ENCODE measurements around the gene C20orf173.
A peak's percentile ranks its signal among the peaks of the same experiment; 100 is the strongest.
"Not testable (repeated sequence)": the region's sequence is repeated elsewhere in the genome, so short reads cannot be mapped to it uniquely, and the experiment has no call there.

C20orf173 gene

DNA sequence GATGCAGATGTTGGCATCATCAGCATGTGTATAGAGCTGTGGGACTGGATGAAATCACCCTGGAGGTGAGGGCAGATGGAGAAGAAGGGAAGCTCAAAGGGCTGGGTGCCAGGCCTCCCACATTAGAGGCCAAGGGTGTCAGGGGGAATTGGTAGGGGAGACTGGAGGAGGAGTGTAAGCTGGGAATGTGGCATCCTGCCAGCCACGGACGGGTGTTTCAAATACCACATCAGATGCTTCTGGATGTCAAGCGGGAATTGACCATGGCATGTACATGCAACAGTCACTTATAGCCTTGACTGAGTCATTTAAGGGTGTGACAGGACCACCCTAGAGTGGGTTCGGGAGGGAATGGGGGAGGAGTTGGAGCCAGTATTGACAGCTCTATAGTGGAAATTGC, 22.1 kb upstream of the C20orf173 start:
- DNase-seq: no peak
- intact Hi-C loops (cut with DNase I): no loop called here

DNA sequence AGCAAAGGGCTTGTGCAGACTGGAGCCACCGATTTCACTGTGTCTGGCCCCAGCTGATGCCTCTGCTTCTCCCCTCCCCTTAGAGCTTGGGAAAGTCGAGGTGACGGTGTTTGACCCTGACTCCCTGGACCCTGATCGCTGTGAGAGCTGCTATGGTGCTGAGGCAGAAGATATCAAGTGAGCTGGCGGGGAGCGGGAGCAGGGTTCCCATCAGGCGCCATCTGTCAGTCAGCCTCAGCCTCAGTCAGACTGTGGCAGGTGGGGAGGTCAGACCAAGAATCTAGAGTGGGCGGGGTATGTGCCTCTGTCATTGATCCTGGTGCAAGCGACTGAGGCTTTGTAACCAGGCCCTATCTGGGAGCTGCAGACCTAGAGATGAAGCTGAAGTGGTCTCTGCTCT, 17.9 kb upstream of the C20orf173 start:
- intact Hi-C loops (cut with DNase I): no loop called here
- DNase-seq: no peak

DNA sequence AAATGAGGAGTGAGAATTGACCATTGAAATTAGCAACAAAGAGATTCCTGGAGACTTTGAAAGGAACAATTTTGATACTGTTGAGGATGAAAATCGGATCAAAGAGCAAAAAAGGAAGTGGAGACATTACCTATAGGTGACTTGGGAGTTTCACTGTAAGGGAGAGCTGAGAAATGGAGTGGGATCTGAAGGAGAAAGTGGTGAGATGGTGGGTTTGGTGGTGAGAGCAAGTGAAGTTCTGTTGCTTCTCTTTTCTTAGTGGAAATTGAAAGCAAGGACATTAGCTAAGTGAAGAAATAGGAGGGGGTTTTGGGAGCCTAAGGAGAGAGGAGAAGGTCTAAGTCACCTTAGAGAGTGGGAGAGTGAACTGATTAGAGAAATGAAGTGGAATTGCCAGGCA, 16.7 kb upstream of the C20orf173 start:
- intact Hi-C loops (cut with DNase I): no loop called here
- no peak for DNase-seq

DNA sequence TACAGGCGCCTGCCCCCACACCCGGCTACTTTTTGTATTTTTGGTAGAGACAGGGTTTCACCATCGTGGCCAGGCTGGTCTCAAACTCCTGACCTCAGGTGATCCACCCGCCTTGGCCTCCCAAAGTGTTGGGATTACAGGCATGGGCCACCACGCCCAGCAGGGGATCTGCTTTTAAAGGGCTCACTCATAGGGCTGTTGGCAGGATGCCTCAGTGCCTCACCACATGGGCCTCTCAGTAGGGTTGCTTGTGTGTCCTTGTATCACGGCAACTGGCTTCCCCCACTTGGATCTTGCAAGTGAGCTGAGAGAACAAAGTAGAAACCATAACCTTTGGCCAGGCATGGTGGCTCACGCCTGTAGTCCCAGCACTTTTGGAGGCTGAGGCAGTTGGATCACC, 15.5 kb upstream of the C20orf173 start:
- DNase-seq: peak in 1 of 10 donors; percentile 64
- intact Hi-C loops (cut with DNase I): loop anchor here (5.0 kb wide), 1 partner anchor 117 kb away; the partner anchor contains the start of genes CPNE1 and RBM12

DNA sequence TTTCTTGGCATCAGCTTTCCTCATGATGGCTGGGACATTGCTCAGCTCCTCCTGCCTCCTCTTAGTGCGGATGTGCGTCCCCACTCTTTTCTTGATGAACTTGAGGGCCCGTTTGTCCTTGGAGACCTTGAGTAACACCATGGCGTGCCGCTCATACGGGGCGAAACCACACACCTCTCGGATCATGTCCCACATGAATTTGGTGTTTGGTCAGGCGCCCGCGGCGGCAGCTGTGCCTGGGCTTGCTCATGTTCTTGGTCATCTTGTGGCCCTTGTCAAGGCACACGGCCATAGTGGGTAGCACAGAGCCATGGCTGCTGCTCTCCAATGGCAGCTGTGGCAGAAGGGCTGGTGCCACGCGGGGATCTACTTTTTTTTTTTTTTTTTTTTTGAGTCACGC, 15.0 kb upstream of the C20orf173 start:
- intact Hi-C loops (cut with DNase I): loop anchor here (5.0 kb wide), 1 partner anchor 118 kb away; the partner anchor contains the start of genes CPNE1 and RBM12
- DNase-seq: peak in 1 of 10 donors; percentile 82

DNA sequence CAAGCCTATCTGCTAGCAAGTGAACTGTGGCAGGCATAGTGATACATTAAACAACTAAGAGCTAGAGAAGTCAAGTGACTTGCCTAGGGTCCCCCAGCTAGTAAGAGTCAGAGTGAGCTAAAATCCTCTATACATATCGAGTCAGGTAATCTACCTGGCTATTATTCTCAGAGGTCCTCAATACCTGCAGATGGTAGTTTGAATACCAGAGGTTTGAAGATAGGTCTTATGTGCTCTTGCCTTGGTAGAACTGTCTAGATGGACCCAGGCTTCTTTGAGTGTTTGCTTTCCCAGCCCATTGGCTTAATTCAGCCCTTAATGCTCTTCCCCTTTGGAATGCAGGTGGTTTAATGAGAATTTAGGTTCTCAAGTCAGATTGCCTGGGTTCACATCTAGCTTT, 13.5 kb upstream of the C20orf173 start:
- DNase-seq: no peak
- intact Hi-C loops (cut with DNase I): loop anchor here (5.0 kb wide), 1 partner anchor 119 kb away; the partner anchor contains the start of genes CPNE1 and RBM12

DNA sequence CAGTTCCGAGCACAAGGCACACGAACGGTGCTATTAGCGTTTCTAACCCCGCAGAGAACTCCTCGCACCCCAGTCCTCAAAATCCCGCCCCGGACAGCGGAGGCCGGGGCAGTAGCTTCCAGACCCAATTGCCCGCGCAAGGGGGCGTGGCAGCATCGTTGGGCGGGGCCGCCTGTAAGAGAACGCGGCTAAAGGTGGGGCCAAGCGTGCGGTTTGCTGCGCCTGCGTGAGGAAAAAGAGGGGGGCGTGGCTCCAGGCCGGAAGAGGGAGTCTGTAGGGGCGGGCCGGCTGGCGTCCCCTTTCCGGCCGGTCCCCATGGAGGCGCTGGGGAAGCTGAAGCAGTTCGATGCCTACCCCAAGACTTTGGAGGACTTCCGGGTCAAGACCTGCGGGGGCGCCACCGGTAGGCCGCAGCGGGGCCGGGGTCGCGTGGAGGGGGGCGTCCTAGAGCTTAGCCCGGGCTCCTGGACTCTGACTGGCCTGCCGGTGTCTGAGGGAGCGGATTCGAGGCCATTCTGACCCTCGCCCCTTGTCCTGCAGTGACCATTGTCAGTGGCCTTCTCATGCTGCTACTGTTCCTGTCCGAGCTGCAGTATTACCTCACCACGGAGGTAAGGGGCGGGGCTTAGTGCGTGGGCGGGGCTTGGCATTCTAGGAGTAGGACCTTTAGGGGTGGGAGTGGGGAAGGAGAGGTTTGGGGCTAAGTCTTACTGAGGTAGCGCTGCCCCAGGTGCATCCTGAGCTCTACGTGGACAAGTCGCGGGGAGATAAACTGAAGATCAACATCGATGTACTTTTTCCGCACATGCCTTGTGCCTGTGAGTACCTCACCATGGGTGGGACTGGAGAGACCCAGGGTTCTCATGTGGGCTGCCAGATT, 12.6 kb upstream of the C20orf173 start, which contains the start of gene ERGIC3:
ERGIC3 (plus strand) TSS at position 296 of the 880 bp plus-strand sequence; CDS start at position 316, 20 bp downstream.
- intact Hi-C loops (cut with DNase I): loop anchor here (5.0 kb wide), 1 partner anchor 120 kb away; the partner anchor contains the start of genes CPNE1 and RBM12
- peak; percentile 90 to 99 (median 95) for DNase-seq

DNA sequence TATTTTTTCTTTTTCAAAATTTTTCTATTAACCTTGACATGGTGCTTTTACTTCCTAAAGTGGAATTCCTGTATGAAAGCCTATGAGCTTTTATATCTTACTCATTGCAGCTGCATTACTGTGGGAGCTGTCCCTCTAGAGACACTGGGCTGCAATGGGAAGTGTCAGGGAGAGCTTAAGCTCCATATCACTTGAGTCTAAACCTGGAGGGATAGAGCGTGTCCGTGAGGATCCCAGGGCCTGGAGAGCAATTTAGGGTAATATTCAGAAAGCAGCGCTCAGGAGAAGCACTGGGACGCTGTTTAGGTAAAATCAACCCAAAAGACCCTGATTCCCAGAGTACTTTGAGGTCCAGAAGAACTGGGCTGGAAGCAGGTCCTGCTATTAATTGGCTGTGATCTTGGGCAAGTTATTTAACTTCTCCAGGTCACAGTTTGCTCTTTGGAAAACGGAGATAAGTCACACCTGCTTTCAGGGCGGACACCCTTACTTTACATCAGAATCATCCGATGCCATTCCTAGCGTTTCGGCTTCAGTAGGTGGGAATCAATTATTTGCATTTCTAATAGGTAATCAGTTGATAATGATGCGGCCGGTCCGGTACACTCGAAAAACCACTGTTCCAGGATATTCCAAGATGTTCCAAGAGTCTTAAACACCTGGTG, 11.8 kb upstream of the C20orf173 start:
- intact Hi-C loops (cut with DNase I): loop anchor here (5.0 kb wide), 1 partner anchor 121 kb away; the partner anchor contains the start of genes CPNE1 and RBM12
- no peak for DNase-seq

DNA sequence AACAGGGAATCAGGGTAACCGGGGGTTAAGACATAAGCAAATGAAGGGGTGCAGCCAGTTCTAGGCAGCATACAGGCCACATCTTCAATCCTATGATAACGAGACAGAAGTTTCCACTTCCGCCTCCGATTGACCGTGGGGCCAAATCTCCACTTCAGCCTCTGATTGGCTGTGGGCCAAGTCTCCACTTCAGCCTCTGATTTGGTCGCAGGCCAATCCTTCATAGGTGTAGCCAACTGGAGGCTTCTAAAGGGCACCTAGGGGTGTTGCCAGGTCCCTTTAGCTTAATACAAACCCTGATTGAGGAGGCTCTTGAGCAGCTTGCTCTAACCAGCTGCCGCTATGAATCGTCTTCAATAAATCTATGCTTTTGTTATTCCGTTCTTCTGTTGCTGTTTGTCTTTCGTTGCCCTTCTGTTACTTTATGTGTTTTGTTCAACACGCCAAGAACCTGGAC, 10.3 kb upstream of the C20orf173 start:
- DNase-seq: peak in 1 of 10 donors; percentile 48
- intact Hi-C loops (cut with DNase I): loop anchor here (5.0 kb wide), 1 partner anchor 123 kb away; the partner anchor contains the start of genes CPNE1 and RBM12

DNA sequence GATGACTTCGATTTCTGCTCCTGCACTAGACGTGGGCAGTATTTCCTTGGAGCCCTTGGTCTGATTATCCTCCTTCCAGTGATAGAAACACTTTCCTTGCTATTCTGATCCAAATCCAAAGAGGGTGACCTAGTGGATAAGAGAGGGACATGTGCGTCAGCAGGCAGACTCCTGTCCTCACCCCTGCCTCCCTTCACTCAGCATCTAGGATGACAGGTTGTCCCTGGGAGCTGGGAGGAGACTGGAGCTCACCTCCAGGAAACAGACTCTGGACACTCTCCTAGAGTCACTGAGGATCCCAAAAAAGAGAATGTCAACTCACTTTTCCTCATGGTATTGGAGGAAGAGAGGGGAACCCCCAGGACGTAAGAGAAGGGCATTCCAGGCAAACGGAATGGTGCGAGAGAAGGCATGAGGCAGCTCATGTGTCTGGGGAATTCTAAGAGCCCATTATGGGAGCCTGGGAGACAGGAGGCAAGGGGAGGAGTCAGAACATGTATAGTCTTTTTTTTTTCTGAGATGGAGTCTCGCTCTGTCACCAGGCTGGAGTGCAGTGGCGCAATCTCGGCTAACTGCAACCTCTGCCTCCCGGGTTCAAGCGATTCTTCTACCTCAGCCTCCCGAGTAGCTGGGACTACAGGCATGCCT, 2.2 kb downstream of the C20orf173 start:
- intact Hi-C loops (cut with DNase I): no loop called here
- peak in 2 of 10 donors; percentile 5 to 28 for DNase-seq

DNA sequence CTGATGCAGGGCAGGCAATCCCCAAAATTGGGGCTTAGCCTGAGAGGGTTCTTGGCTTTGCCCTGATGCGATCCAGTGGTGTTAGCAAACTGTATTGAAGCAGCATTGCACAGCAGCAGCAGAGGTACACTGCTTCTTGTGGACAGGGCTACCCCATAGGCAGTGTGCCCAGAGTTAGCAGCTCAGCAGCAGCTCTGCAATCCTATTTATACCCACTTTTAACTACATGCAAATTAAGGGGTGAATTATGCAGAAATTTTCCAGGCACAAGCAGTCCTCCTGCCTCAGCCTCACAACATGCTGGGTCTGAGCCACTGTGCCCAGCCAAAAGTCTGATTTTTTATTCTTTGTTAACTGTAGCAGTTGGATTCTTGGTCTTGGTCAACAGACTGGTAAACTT, 3.8 kb downstream of the C20orf173 start:
- intact Hi-C loops (cut with DNase I): no loop called here
- peak in 5 of 10 donors; percentile 18 to 82 (median 28) for DNase-seq

DNA sequence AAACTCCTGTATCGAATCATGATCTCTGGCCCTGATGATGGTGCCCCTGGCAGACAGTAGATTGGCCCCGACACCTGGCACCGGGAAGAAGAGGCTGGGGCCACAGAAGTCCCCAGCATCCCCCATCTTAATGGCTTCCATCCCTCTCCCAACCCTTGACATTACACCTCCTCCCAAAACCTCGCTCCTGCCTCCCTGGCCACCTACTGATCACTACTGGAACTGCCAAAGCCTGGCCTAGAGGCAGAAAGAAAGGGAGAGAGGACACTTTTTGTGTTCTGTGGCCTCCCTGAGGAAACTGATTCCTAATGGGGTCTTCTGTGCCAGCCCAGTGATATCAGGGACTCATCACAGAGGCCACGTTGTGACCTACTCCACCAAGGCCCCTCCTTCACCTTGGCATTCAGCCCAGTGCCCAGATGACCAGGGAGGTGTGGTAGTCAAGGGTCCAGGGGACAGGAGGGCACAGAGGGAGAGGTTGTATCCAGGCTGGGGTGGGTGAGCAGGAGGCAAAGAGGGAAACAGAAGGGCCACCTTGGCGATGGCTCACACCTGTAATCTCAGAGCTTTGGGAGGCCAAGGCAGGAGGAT, 6.1 kb downstream of the C20orf173 start:
- DNase-seq: peak in 2 of 10 donors; percentile 17 to 48
- intact Hi-C loops (cut with DNase I): no loop called here

DNA sequence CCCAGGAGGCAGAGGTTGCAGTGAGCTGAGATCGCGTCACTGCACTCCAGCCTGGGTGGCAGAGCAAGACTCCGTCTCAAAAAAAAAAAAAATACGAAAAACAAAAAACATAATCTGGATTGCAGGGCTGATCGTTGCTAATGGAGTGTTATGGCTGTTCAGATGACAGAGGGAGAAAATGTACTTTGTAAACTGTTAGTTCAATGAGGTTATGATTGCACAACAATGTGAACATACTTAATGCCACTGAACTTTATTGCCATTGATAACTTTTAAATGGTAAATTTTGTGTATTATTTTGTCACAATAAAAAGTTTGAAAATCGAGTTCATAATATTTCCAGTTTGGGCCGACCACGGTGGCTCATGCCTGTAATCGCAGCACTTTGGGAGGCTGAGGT, 10.5 kb downstream of the C20orf173 start:
- DNase-seq: peak in 2 of 10 donors; percentile 17 to 22
- intact Hi-C loops (cut with DNase I): no loop called here

DNA sequence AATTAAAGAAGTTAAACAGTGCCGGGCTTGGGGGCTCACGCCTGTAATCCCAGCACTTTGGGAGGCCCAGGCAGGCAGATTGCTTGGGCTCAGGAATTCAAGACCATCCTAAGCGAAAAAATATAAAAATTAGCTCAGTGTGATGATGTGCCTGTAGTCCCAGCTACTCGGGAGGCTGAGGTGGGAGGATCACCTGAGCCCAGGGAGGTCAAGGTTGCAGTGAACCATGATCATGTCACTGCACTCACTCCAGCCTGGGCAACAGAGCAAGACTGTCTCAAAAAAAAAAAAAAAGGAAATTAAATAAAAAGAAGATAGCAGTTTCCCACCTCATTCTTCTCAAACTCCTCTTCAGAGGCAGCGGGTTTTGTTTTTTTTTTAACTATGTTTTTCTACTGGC, 11.7 kb downstream of the C20orf173 start:
- peak in 1 of 10 donors; percentile 20 for DNase-seq
- intact Hi-C loops (cut with DNase I): not testable (repeated sequence)

DNA sequence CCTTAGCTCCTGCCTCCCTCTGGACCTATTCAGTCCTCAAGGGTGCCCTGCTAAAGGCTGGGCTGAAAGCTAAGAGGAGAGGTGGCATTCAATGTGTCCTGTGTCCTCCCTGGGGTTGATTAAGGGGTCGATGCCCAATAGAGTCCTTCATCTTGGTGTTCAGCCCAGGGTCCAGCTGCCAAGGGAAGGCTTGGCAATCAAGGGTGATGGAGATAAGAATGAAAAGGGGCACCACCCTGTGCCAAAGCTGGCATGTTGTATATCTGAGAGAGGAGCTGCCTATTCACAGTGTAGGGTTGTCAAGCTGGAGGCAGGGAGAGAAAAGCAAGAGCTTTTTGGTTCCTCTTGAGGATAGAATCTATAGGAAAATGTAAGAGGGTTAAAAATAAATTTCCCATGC, 12.3 kb downstream of the C20orf173 start:
- DNase-seq: no peak
- intact Hi-C loops (cut with DNase I): no loop called here

DNA sequence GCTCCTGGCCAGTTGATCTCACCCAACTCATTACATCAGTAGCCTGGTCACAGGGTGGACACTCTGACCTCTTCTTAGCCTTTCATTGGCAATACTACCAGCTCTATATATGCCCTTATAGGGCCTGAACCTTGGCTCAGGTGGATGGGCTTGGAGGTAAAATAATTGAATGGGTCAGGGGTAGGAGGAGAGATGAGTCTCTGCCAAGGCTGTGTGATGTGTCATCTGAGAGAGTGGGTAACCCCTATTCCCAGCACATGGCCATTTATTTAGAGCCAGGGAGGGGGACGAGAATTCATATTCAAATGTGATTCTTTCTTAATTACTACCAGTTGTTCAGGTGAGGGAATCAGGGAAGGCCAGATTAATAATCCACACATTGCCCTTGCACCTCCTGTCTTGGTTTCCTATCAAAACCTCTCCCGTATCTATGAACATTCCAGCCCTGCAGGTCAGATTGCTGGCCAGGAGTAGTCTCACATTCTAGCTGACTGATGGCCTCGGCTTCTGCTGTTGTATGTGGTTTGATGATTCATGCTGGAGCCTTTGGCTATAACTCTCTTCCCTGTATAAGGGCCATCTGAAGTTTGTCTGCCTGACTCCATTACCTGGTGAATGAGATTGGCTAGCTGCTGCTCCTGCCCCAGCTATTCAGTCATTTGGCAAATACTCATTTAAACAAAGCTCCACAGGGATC, 13.4 kb downstream of the C20orf173 start:
- DNase-seq: peak in 1 of 10 donors; percentile 9
- intact Hi-C loops (cut with DNase I): no loop called here

DNA sequence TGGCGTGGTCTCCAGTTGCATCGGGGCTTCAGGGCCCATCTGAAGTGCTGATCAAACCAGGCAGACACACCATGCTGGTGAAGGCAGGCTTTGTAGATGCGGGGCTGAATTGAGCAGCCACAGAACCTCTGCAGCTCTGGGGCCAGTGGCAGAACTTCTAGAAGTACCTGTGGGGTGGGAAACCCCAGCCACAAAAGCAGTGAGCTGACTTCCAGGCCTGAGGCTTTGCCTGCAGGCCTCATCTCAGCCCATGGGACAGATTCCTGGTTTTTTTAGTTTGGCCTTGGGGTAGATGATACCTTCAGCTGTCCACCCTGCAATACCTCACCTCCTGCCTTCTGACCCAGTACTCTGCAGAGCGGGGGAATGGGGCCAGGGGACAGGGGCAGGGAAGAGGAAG, 14.1 kb downstream of the C20orf173 start:
- intact Hi-C loops (cut with DNase I): no loop called here
- DNase-seq: no peak

DNA sequence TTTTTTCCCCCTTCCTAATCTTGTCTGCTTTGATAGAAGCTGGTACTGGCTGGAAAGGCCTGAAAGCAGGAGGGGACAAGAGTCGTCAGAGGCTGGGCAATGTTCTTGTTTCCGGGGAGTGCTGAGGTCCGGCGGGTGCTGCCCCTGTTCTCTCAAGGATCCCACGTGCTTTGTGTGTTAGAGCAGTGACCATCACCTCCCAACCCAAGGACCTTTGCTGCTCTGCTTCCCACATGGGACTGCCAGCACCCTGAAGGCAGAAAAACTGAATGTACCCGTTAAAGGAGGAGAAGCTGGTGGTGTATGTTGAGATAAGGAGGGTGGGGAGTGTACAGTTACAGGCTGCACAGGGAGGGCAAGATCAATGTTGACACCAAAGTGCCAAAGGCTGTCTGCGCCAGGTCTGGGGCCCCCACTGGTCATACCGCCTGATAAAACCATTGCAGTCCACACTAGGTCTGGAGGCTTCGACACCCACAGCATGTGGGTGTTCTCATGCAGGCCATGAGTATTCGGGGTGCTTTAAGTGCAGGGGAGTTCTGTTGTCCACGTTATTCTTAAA, 15.0 kb downstream of the C20orf173 start:
- intact Hi-C loops (cut with DNase I): no loop called here
- no peak for DNase-seq

DNA sequence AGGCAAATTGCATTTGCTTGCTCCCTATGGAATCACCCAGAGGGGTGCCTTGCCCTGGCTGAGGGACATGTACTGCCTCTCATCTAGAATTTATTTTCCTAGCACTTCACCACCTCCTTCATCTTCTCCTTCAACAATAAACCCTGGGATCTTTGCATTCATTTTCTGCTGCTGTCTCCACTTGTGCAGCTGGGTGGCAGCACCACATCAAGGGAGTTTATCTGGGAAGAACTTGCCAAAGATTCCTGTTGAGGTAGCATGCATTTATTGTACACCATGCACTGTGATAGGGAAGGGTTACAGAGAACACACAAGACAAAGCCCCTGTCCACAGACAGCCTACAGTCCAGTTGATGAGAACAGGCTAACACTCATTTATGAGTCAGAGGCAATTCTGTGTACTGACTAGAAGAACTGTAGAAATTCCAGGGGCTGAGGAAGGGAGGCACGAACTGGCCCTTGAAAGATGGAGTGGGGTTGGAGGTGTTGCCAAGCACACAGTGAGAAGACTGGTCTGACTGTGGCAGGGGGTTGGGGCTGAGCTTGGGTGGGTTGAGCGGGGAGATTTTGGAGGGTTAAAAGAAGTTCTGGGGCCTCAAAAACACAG, 17.5 kb downstream of the C20orf173 start:
- intact Hi-C loops (cut with DNase I): no loop called here
- DNase-seq: peak in 7 of 10 donors; percentile 23 to 89 (median 59)
